Head of caudate nucleus (tissue), 42 donors: ENCODE results near the gene MGMT.
A peak's percentile ranks its signal among the peaks of the same experiment; 100 is the strongest.

Experiments
- DNase-seq, 42 donors: peaks; one replicate each; pipeline versions ENCODE4 v3.0.0 to v3.0.0-alpha.2; 2020 to 2021; ENCODE audit warnings: mixed read lengths in 7 of 42
- intact Hi-C: fragments of 100-400 bp; cut with DNase I; formaldehyde crosslinking; loops from one replicate; pipeline ENCODE4 v1.15.0; 2022

Gene MGMT

GRCh38 chr10:129766611-129767550 lies 299.8 kb downstream of the MGMT start:
- DNase-seq: peak in 16 of 42 donors; percentile 2 to 36 (median 14)
- intact Hi-C loops: no loop called here

GRCh38 chr10:129767751-129768150 lies 300.7 kb downstream of the MGMT start:
- intact Hi-C loops: no loop called here
- DNase-seq: peak in 11 of 42 donors; percentile 1 to 26 (median 4)

DNA sequence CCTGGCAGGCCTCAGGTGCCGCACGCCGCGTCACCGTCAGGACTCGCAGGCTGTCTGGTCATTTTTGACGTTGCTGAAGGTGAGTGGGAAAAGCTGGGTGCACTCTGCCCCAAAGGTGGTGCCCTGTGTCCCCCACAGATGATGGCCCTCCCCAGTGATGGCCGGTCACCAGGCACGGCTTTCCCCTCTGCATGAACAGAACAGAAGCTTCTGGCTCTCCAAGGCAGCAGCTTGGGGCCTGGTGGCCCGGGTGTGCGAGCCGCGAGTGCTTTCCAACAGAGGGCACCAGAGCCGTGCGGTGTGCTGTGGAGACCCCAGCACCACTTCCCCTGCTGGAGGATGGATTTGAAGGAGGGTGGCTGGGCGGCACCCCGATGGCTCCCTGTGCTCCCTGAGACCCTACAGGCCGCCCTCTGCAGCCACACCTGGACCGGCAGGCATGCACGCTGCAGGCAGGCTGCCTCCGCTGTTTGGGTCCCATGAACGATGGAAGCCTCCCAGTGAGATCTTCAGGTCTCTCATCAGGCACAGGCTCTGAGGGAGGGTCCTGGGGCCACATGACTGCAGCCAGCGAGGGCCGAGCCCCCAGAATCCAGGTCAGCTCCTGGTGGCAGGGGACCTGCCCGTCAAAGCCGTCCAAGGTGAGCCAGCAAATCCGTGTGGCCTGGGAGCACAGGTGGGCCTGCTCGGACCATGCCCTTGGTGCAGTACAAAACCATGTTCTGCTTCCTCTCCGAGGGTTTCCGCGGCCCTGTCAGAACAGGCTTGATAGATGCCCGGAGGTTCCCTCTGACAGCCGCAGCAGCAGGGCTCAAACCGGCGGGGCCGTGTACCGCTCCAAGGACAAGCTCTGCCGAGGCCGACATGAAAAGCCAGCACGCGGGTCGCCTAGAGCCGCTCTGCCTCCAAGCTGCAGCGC lies 301.7 kb downstream of the MGMT start:
- DNase-seq: peak in 15 of 42 donors; percentile 4 to 39 (median 14)
- intact Hi-C loops: no loop called here

GRCh38 chr10:129769381-129770116 lies 302.5 kb downstream of the MGMT start:
- DNase-seq: peak in 10 of 42 donors; percentile 3 to 33 (median 10)
- intact Hi-C loops: no loop called here

DNA sequence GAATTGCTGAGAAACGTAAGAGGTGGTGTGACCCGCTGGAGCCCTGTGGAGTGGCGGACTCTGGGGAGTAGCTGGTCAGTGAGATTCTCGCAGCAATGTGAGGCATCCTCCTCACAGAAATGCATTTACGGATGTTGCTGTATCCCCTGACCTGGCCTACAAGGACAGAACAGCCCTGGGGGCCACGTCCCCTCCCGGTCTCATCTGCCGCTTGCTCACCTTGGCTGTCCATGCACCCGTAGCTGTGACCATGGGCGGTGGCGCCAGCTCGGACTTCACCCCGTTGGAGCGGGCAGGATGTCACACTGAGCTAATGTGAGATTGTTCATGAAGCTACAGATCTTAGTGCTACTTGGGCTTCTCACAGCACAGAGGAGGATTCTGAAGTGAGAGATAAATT lies 303.2 kb downstream of the MGMT start:
- DNase-seq: peak in 13 of 42 donors; percentile 1 to 37 (median 11)
- intact Hi-C loops: no loop called here

DNA sequence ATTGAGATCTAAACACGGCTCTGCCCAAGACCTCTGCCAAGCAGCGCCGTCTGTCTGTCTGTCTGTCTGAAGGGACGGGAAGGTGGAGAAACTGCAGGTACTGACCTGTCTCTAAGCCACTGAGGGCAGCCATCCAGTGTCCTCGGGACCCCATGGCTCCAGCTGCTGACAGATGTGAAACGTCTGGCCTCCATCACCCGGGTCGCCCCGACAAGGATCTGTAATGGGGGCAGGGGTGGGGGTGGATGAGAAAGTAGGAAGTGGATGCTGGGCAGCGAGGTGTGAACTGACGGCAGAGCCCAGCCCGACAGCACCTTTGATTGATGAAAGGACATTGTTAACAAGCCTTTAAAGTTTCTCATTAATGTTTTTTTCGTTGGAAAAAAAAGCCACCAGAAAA lies 304.0 kb downstream of the MGMT start:
- intact Hi-C loops: no loop called here
- DNase-seq: peak in 15 of 42 donors; percentile 3 to 37 (median 14)

DNA sequence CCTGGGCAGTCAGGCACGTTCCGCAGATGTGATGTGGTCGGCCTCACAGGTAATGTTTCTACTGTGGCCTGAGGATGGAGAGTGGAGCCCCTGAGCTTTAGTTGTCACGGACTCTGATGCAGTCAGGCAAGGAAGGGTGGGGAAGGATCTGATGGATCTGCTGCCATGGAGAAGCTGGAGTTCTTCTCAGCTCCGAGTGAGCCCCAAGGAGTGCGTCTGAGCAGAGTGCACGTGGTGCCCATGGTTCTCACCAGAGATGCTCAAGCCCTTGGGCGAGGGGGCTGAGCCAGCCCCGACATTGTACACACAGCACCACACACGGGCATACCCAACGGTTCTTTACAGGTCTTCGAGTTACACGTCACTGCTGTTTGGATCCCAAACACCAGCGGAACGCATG lies 304.5 kb downstream of the MGMT start:
- DNase-seq: peak in 10 of 42 donors; percentile 1 to 31 (median 15)
- intact Hi-C loops: no loop called here

GRCh38 chr10:129771991-129772431 lies 305.0 kb downstream of the MGMT start:
- DNase-seq: peak in 10 of 42 donors; percentile 0 to 32 (median 11)
- intact Hi-C loops: no loop called here

DNA sequence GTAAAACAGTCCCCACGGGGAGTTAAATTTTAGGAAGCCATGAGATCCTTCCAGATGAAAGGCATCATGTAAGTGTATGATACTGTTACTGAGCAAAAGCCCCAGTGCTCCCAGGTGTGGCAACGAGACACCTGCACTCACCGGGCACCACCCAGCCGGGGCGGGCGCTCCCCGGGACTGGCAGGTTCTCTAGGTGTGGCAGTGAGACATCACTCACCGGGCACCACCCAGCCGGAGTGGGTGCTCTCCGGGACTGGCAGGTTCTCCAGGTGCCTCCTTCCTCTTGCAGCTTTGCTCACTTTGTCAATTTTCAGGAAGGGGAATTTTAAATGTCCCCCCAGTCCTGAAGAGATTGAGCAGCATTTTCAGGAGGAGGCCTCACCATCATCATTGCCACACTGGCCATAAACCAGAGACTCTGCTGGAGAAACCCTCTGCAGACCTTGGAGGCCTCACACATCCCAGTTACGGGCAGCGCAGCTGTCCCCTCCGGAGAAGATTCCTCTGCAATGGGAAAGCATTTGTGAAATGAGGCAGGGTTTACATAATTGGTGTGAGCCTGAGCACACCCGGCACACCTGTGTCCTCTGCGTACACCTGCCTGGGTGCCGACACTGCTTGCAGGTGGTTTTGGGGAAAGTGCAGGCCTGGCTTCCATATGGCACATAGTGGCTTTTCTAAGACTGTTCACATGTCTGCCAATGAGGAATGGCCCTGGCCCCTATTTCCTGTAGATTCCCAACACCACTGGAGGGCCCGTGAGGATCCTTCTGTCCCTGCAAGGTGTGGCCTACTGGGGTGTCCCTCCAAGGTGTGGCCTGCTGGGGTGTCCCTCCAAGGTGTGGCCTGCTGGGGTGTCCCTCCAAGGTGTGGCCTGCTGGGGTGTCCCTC lies 305.7 kb downstream of the MGMT start:
- intact Hi-C loops: no loop called here
- peak in 11 of 42 donors; percentile 2 to 27 (median 7) for DNase-seq

GRCh38 chr10:129773359-129773990 lies 306.4 kb downstream of the MGMT start:
- peak in 11 of 42 donors; percentile 2 to 26 (median 10) for DNase-seq

DNA sequence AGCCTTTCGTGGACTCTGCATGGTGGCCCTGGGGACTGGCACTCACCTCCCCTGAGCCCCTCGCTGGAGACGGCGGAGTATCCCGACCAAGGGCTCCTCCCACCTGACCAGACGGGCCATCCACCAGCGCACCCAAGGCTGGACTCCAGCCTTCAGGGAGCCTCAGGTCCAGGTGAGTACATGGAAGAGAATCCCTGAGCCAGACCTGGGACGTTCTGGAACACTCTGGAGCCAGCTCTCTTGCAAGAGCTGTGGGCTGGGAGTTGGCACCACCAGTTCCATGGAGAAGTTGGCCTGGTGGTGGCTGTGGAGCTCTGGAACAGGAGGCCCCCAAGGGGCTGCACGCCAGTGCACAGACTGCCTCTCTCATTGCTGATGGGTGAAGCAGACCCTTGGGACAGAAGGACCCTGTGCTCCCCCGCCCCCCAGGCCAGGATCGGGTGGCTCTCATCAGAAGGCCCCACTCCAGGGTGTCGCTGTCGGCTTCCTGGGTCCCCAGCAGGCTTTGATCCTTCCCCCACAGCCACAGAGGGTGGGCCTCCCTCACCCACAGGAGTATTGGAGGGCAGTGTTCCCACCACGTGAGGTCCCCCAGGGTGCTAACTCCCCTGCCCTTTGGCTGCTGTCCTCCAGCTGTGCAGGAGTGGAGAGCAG lies 307.2 kb downstream of the MGMT start:
- intact Hi-C loops: no loop called here
- DNase-seq: peak in 10 of 42 donors; percentile 3 to 19 (median 12)

More at GRCh38 chr10:129773359-129773990, 306.4 kb downstream of the MGMT start:
- intact Hi-C loops: no loop called here

DNA sequence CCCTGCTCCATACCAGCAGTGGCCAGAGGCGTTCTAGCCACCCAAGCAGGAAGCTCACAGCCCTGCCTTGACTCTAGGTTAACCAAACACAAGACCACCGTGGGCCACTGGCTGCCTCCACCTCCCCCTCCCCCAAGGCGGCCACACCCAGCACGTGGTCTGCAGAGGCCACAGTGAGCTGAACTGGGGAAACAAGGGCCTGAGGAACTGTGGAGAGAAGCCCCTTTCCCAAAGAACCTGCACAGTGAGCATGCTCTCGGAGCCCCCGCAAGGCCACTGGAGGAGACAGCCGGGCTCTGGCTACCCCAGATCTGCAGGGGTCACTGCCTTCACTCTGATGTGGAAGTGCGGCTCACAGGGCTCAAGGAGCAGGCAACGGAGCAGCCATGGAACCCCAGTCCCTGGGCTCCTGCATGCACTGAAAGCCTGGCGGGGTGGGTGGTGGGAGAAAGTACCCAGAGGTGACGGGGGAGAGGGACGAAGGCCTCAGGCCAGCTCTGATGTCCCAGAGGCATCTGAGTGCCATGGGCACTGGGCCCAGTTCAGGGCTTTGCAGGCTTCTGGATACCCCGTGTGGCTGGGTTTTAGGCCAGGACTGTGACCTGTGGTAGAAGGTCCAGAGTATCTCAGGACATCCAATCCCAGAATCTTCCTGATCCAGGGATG lies 307.8 kb downstream of the MGMT start:
- intact Hi-C loops: no loop called here
- peak in 10 of 42 donors; percentile 1 to 28 (median 11) for DNase-seq

GRCh38 chr10:129775681-129776080 lies 308.6 kb downstream of the MGMT start:
- intact Hi-C loops: no loop called here
- peak in 7 of 42 donors; percentile 3 to 30 (median 10) for DNase-seq

- DNase-seq: peak in 2 of 42 donors; percentile 12 to 21
Observed at GRCh38 chr10:129777687-129778086, 310.6 kb downstream of the MGMT start.

DNA sequence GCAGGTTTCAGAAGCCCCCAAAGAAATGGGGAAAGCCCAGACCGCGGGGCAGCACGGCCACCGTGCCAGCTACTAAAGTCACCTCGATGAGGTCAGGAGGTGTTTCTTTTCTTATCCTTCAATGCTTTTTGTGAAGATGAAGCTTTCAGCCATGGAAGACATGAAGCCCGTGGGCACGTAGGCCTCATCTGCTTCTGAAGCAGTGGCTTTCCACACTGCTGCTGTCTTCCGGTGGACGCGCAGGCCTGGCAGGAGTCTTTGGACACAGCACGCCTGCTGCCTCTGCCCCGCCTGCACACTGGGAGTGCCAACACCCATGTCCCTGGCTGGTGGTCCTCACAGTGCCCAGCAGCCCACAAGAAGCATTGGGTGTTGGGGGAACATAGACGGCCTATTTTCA lies 311.5 kb downstream of the MGMT start:
- no peak for DNase-seq
- intact Hi-C loops: no loop called here

More at GRCh38 chr10:129777687-129778086, 310.6 kb downstream of the MGMT start:
- intact Hi-C loops: no loop called here
